Stimulated activated CD4-positive, alpha-beta T cell treated with anti-CD3 and anti-CD28 coated beads, TNF-alpha, amount 100 ng/mL, for 24 hours (primary cell): ENCODE measurements around the gene LDLRAD2.
"Not testable (repeated sequence)": the region's sequence is repeated elsewhere in the genome, so short reads cannot be mapped to it uniquely, and the experiment has no call there.

Experiments
- DNase-seq, 3 experiments: peaks; one replicate each; pipeline ENCODE4 v3.0.0-alpha.2; 2020; ENCODE audit warnings: low read depth in 3 of 3

The LDLRAD2 gene

GRCh38 chr1:21783679-21784603, 28.1 kb upstream of the LDLRAD2 start:
- DNase-seq: no peak

- not testable (repeated sequence) for DNase-seq
Observed at GRCh38 chr1:21785764-21786163, 26.3 kb upstream of the LDLRAD2 start.

- no peak for DNase-seq
Observed at GRCh38 chr1:21786640-21787039, 25.4 kb upstream of the LDLRAD2 start.

- DNase-seq: no peak
Observed at GRCh38 chr1:21793104-21793503, 19.0 kb upstream of the LDLRAD2 start.

- DNase-seq: no peak
Observed at GRCh38 chr1:21794656-21795055, 17.4 kb upstream of the LDLRAD2 start.

DNA sequence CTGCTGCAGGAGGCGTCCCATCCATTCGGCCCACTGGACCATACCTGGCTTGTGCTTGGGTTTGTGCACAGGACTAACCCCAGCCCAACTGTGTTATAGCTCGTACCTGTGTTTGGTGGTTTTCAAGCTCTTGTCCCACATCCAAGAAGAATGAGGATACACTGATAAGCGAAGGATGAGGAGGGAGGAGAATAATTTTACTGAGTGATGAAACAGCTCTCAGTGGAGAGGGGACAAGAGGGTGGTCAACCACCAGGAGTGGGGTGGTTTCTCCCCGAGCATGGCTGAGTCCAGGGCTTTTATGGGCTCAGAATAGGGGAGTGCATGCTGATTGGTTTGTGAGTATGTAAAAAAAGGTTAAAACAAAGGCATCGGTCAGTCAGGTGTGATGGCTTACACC, 17.0 kb upstream of the LDLRAD2 start:
- DNase-seq: no peak

GRCh38 chr1:21799730-21800129, 12.3 kb upstream of the LDLRAD2 start:
- DNase-seq: no peak

- no peak for DNase-seq
Observed at GRCh38 chr1:21801100-21801499, 11.0 kb upstream of the LDLRAD2 start.

DNA sequence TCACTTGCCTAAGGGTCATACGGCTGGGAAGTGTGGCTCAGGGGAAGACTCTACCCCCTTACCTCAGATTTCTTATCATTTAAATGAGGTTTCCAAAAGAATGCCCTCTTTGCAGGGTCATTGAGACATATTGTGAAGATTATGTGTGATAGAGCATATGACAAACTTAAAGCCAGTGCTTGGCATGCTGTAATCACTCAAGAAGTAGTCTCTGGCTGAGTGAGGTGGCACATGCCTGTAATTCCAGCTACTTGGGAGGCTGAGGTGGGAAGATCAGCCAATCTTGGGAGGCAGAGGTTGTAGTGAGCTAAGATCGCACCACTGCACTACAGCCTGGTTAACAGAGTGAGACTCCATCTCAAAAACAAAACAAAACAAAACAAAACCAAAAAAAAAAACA, 7.5 kb upstream of the LDLRAD2 start:
- no peak for DNase-seq

DNA sequence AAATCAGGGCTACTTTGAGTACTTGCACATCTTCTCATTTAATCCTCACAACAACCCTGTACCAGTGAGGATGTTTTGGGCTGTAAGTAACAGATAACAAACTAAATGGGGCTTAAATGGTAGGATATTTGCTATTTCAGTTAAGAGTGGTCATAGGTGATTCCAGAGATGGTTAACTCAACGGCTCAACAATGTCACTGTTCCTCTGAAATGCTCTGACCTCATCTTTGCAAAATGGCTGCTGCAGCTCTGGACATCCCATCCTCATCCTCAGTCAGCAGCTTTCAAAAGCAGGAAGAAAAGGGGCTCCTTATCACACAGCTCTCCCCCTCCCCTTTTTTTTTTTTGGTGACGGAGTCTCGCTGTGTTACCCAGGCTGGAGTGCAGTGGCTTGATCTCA, 1.5 kb downstream of the LDLRAD2 start:
- DNase-seq: no peak

GRCh38 chr1:21814241-21814918, 2.3 kb downstream of the LDLRAD2 start:
- peak in 1 of 3 experiments; percentile 9 for DNase-seq

- no peak for DNase-seq
Observed at GRCh38 chr1:21814981-21815582, 3.0 kb downstream of the LDLRAD2 start.

DNA sequence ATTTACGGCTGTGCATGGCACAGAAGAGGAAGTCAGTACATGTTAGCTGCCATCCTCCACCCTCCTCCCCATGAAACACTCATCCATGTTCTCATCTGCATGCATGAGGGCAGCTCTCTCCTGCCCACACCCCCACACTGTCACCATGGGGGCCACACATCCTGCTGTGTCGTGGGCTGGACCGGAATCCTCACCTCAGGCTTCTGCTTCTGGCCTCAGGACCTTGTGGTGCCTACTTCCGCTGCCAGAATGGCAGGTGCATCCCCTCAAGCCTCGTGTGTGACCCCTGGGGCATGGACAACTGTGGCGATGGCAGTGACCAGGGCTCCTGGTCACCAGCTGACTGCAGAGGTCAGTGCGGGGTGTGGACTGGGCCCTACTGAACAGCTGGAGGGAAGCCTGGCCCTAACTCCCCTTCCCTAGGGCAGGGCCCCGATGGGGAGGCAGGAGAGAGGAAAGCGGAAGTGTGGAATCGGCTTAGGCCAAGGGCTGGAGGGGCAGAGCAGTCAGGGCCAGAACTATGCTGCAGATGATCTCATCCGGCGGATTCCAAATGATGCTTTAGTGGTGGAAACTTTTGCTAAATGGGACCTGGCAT, 3.8 kb downstream of the LDLRAD2 start:
- DNase-seq: no peak

- DNase-seq: no peak
Observed at GRCh38 chr1:21816602-21817302, 4.7 kb downstream of the LDLRAD2 start.

- DNase-seq: peak in 2 of 3 experiments; percentile 14 to 20
Observed at GRCh38 chr1:21818656-21819055, 6.6 kb downstream of the LDLRAD2 start.

- DNase-seq: no peak
Observed at GRCh38 chr1:21820597-21821232, 8.7 kb downstream of the LDLRAD2 start.

DNA sequence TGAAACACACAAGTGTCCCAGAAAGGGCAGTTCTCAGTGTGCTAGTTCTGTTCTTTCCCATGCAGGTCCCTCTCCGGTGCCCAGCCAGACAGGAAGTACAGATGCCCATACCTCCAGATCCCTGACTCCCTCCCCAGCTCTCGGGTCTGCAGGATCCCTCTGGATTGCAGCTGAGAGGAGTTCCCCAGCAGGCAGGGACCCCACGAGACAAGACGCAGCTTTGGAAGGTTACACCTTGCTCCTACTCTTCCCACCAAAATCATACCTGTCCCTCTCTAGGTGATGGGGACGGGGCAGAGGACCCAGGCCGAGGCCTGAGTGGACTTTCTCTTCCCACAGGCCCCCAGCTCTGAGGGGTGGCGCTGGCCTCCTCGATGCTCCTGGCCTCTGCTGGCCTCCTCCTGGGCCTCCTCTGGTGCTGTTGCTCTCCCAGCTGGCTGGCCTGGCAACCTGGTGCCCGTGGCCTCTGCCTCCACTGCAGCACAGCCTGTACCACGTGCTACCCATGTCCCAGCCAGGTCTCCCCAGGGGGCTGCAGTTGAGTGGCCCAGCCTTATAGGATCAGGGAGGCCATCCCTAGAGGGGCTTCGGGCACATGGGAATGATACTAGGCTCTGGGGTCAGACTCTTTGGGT, 9.4 kb downstream of the LDLRAD2 start:
- no peak for DNase-seq

GRCh38 chr1:21822349-21822748, 10.3 kb downstream of the LDLRAD2 start:
- no peak for DNase-seq

DNA sequence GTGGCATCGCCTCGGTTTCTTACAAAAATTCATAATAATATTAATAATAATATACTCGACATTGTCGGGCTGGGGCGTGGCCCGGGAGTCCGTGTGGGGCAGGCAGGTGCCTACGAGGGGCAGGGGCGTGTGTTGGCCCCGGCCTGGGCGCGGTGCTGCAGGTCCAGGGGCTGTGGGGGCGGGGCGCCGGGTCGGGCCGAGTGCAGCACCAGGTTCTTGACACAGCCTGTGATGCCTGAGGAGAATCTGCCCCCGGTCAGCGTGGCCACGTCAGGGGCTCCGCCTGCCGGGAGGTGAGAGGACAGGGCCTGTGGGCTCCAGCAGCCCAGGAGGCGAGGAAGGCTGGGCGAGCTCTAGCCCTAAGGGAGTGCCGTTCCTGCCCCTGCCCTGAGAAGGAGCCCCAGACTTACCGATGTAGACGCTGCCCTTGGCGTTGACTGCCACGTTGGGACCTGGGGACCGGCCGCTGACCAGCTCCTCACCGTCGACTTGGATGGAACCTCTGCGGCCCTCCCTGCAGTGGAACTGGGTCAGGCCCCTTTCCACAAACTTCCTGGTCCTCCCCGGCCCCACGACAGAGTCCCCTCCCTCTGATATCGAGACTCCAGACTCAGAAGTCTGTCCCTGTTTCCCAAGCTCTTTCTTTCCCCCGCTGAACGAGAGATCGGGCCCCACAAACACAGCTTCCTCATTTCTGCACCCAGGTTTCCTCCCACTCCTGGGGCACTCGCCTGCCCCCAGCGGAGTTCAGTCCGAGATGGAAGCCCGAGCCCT, 11.3 kb downstream of the LDLRAD2 start:
- DNase-seq: no peak
